Measurements from ENCODE around the gene A3GALT2. TPM values are rescaled to one million over a fixed set of nuclear protein-coding genes. Genes with fewer than 3 reads are reported as not detected.
A peak's percentile ranks its signal among the peaks of the same experiment; 100 is the strongest.

The A3GALT2 gene
- total and polyA plus RNA-seq, 9 of the 15 experiments (the other 6 are each of a cell fraction or from before 2014, with no cell fraction given): not detected

DNA sequence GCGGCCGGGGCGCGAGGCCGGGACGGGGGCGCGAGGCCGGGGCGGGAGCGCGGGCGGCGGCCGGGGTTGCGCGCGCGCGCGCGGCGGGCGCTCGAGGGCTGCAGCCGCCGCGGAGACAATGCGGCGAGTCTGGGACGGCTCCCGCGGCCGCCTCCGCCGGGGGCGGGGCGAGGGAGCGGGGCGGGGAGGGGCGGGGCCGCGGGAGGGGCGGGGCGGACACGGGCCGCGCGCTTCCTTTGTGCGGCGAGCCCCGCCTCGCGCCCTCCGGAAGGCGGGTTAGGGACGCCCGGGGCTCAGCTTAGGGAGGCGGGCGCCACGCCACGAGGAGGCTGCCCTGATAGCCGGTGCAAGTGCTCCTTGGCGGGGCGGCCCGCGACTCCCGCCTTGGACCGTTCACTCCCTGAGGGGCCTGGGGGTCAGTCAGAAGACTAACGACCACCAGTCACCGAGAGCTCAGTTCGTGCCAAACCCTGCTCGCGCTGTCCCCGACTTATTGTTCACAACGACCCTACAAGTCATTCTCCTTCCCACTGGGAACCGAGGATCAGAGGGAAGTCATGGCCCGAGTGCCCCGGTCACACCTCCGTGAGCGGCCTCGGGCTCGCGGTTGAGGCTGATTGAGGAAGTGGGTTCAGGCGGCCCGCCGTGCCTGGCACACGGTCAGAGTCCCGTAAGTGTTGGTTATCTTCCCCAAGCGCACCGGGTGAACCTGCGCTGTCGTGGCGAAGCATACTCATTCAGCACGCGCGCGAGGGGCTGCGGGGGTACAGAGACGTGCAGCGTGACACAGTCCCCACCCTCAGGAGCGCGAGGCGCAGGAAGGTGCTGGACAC is 29.1 kb upstream of the A3GALT2 start (continued):
- TF ChIP-seq, protein P1, sequence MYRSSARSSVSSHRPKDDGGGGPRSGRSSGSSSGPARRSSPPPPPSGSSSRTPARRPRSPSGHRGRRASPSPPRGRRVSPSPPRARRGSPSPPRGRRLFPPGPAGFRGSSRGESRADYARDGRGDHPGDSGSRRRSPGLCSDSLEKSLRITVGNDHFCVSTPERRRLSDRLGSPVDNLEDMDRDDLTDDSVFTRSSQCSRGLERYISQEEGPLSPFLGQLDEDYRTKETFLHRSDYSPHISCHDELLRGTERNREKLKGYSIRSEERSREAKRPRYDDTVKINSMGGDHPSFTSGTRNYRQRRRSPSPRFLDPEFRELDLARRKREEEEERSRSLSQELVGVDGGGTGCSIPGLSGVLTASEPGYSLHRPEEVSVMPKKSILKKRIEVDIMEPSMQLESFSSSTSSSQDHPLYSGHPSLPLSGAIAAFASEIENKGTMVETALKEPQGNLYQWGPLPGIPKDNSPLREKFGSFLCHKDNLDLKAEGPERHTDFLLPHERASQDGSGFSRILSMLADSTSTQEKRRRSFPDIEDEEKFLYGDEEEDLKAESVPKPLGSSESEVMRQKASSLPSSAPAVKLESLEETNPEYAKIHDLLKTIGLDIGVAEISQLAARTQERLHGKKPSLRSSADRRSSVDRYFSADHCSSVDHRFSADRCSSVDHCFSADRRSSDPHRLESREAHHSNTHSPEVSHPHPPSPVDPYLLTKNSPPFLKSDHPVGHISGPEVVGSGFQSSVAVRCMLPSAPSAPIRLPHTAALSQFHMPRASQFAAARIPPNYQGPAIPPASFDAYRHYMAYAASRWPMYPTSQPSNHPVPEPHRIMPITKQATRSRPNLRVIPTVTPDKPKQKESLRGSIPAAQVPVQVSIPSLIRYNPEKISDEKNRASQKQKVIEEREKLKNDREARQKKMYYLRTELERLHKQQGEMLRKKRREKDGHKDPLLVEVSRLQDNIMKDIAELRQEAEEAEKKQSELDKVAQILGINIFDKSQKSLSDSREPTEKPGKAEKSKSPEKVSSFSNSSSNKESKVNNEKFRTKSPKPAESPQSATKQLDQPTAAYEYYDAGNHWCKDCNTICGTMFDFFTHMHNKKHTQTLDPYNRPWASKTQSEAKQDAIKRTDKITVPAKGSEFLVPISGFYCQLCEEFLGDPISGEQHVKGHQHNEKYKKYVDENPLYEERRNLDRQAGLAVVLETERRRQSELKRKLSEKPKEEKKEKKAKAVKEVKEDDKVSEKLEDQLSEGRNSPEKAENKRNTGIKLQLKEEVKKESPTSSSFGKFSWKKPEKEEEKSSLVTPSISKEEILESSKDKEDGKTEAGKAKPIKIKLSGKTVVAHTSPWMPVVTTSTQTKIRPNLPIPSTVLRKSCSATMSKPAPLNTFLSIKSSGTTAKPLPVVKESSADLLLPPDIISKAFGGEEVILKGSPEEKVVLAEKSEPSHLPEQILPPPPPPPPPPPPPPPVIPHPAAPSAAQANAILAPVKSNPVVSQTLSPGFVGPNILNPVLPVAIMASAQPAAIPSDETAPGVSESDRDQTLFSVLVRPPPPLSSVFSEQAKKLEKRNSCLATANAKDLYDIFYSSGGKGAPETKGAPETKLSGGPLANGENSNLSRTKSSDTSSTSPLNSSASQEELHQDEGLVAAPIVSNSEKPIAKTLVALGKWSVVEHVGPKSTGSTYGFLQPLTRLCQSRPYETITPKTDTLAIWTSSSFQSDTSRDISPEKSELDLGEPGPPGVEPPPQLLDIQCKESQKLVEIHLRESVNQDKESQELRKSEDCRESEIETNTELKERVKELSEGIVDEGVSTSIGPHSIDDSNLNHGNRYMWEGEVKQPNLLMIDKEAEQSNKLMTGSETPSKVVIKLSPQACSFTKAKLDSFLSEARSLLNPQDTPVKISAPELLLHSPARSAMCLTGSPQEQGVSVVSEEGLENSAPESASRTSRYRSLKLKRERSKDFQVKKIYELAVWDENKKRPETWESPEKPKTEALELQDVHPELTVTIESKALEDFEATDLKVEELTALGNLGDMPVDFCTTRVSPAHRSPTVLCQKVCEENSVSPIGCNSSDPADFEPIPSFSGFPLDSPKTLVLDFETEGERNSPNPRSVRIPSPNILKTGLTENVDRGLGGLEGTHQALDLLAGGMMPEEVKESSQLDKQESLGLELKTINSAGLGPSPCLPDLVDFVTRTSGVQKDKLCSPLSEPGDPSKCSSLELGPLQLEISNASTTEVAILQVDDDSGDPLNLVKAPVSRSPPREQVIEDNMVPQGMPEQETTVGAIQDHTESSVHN (IDR thresholded peaks at IDR 0.05; ENCODE audit: borderline replicate concordance in 1 of 2, low read depth in 1 of 2): no peak
- TF ChIP-seq RBM17 (IDR thresholded peaks at IDR 0.05; ENCODE audit: borderline replicate concordance, low read depth, low read length) (no peak), ZNF408 (CRISPR knock-in tag; IDR thresholded peaks at IDR 0.05; ENCODE audit: low read depth) (no peak), NFIC (IDR thresholded peaks at IDR 0.05) (peak; percentile 89), CTBP1 (IDR thresholded peaks at IDR 0.05; ENCODE audit: borderline replicate concordance) (peak; percentile 82), HDAC3 (IDR thresholded peaks at IDR 0.05; ENCODE audit: borderline replicate concordance, partially characterized antibody) (no peak), TCFL5 (CRISPR knock-in tag; conservative IDR thresholded peaks at IDR 0.05) (no peak), HNRNPL (IDR thresholded peaks at IDR 0.05; ENCODE audit: low read depth, low read length) (no peak), SMARCE1 (IDR thresholded peaks at IDR 0.05) (0 out of 2 replicates have a peak, but pooled peaks have one; percentile 64), FUS (optimal IDR thresholded peaks at IDR 0.05; ENCODE audit: low read depth, low read length) (no peak), TAL1 (IDR thresholded peaks at IDR 0.05) (no peak), RUNX1 (IDR thresholded peaks at IDR 0.05; ENCODE audit: low read depth) (no peak), SIRT6 (IDR thresholded peaks at IDR 0.05; ENCODE audit: low read depth, low read length) (no peak), ZNF518B (CRISPR knock-in tag; IDR thresholded peaks at IDR 0.05) (no peak), HNRNPH1 (optimal IDR thresholded peaks at IDR 0.05; ENCODE audit: low read depth, low read length) (no peak)
